ENCODE measurements around the gene FMR1NB. TPM values are rescaled to one million over a fixed set of nuclear protein-coding genes. Genes with fewer than 3 reads are reported as not detected.

Gene FMR1NB
- total RNA-seq, 1 donor from 2014 or later, result not detected

GRCh38 chrX:148067285-148067684, 86.1 kb downstream of the FMR1NB start:
- intact Hi-C loops (cut with micrococcal nuclease), result no loop called here
- DNase-seq, result no peak
- ATAC-seq, result no peak

- intact Hi-C loops (cut with micrococcal nuclease), result no loop called here
- DNase-seq (no peak), ATAC-seq (no peak)
Measured at GRCh38 chrX:148069759-148070503, 88.8 kb downstream of the FMR1NB start.

DNA sequence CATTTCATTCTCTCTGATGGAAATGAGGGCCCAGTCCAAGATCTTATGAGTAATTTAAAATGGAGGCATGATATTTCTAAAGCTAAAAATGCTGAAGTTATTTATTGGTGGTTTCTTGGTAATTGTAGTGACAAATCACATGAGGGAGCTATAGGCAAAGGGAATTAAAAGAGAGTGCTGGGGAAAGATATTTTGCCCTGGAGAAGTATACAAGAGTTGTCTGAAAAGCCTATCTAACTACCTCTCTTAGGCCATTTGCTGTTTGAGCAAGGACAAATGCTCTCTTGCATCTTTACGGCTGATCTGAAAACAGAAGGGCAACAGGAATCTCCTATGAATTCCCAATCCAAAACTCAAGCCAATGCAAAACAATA, 89.4 kb downstream of the FMR1NB start:
- ATAC-seq (no peak), DNase-seq (no peak)
- intact Hi-C loops (cut with micrococcal nuclease), result no loop called here

Other genes starting within 250 kb of the FMR1NB start
- gene FMR1, start 69.4 kb upstream of the FMR1NB start, total RNA-seq, result 28.6 TPM